GM21737 (cell line): ENCODE measurements around the gene MAGI1.

Source experiments
- ATAC-seq: cut with Tn5 transposase; IDR thresholded peaks from one replicate; pipeline ENCODE4 v1.9.1; 2021; ENCODE audit warnings: mild to moderate bottlenecking, moderate library complexity; ENCODE audit not compliant: unreplicated experiment

The MAGI1 gene

GRCh38 chr3:65854606-65855304 lies 184.0 kb downstream of the MAGI1 start:
- no peak for ATAC-seq

- no peak for ATAC-seq
Observed at GRCh38 chr3:65851827-65852226, 186.9 kb downstream of the MAGI1 start.

DNA sequence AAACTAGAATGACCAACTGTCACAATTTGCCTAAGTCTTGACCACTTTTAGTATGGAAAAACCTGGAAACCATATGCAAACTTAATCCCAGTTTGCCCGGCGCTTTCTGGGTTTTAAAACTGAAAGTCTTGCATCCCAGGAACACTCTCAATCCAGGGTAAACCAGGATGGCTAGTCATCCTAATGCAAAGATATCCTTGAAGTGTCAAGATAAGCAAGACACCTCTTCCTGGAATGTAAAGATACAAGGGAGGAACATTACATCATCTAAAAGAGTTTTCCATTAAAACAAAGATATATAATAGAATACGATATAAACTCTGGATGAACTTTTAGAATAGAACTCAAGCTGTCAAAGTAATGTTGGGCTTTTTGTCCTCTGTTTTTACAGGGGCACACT lies 188.5 kb downstream of the MAGI1 start:
- no peak for ATAC-seq

DNA sequence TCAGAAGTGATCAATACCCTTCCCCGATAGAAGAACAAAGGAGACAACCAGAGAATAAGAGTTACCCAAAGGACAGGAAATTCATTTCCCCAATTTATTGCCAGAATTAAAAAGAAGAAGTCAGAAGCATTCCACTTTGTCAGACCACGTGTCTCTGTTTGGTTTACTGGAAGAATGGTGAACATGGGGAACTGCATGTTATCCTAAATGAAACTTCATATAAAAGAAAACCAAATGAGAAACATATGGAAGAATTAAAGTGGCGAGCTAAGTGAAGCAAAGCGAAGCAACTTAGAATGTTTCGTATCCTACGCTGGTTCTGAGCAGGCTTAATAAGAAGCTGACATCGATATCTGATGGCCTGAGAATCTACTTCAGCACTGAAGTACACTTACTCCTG lies 190.7 kb downstream of the MAGI1 start:
- ATAC-seq: no peak

DNA sequence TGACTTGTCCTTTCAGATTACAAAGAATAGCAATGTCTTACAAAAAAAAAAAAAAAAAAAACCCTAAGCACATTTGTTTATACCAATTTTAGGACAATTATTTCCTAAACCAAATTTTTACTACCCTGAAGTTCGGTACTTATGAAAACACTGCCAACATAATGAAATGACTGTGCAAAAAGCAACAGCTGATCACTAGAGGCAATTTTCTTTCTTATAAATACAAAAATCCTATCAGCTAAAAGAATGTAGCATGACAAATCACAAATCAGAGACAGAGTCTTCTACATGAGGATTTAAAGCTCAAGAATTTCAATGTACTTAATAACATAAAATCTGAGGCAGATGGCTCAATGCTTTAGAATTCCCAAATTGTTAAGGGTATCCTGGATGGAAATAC lies 191.8 kb downstream of the MAGI1 start:
- ATAC-seq: no peak

GRCh38 chr3:65844370-65844769 lies 194.3 kb downstream of the MAGI1 start:
- ATAC-seq: no peak

- ATAC-seq: no peak
Observed at GRCh38 chr3:65843732-65844131, 195.0 kb downstream of the MAGI1 start.

DNA sequence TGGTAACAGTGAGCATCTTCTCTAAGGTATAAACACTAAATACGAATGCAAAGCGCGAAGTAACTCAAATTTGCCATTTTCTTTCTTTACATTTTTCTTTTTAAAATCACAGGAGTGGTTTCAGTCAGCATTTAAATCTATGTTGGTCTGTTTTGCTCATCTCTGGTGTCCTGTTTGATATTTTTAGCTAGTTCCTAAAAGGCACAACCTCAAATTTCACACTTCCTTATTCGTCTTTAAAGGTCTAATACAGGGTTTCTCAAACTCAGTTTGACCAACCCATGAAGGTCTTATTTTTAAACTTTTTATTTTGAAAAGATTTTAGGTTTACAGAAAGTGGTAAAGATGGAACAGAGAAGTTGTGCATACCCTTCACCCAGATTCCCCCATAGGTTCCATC lies 201.1 kb downstream of the MAGI1 start:
- ATAC-seq: no peak

DNA sequence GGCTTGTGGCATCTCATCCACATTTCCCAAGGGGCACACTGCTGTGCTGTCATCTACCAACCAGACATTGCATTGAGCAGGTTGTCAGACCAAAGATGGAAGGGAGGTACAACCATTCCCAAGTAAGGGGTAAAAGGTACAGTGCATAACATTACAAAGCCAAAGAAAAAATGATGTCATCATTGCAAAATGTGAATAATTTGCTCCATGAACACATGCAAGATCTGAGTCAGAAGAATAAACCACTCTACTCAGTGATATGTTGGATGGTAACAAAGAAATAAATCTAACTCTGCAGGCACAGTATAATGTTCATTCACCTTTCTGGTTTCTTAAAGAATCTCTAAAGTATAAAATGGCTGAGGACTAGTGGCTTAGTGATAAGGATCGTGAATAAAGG lies 202.7 kb downstream of the MAGI1 start:
- ATAC-seq: no peak

- no peak for ATAC-seq
Observed at GRCh38 chr3:65833761-65834505, 204.8 kb downstream of the MAGI1 start.

- no peak for ATAC-seq
Observed at GRCh38 chr3:65831733-65832425, 206.8 kb downstream of the MAGI1 start.

DNA sequence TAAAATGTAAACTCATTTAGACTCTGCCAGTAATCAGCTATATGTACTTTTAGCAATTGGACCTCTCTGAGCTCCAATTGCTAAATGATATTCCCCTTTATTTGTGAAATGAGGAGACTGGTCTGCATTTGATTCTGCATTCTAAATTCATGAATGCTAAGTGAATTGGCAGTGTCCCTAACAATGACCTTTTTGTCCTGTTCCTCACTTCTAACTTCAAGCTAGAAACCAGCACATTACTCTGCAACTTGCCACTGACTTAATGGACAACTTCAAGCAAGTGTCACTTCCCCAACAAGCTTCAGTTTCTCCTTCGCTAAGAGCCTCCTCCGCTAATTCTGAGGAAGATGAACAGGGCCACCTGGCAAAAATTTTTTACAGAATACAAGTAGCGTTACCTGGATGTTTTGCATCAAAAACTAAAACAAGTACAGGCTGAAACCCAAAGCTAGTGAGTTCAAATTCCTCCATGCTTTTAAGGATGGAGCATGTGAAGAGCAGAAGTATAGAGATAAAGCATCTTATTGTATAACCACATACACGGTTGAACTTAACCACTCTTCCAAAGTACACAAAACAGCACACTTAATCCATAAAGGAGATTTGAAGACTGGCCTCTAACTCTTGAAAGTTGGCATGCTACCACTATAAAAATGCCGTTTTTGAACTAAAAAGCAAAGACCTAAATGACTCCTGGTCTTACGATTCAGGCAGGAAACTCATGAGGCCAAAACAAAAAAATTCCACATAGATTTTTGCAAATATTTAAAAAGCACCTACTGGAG lies 207.6 kb downstream of the MAGI1 start:
- ATAC-seq: no peak

DNA sequence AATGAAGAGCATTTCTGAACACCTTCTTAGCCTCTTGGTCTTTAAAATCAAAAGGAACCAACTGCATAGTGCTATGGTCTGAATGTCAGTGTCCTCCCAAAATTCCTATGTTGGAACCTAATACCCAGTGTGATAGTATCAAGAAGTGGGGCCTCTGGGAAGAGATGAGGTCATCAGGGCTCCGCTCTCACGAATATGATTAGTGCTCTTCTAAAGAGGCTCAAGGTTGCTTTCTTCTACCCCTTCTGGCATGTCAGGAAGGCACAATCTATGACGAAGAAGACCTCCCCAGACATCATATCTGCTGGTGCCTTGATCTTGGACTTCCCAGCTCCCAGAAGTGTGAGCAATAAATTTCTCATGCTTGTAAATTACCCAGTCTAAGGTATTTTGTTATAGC lies 209.5 kb downstream of the MAGI1 start:
- no peak for ATAC-seq

DNA sequence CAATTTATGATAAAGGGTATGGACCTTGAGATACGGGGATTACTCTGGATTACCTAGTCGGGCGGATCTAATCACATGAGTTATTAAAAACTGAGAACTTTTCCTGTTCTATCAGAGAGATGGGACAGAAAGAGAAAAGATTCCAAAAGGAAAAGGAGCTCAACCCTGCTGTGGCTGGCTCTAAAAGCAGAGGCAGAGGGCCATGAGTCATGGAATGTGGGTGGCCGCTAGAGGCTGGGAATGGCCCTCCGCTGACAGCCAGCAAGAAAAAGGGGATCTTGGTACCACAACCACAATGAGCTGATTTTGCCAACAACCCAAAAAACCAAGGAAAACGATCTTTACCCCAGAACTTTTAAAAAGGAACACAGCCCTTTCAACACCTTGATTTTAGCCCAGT lies 210.0 kb downstream of the MAGI1 start:
- ATAC-seq: no peak

DNA sequence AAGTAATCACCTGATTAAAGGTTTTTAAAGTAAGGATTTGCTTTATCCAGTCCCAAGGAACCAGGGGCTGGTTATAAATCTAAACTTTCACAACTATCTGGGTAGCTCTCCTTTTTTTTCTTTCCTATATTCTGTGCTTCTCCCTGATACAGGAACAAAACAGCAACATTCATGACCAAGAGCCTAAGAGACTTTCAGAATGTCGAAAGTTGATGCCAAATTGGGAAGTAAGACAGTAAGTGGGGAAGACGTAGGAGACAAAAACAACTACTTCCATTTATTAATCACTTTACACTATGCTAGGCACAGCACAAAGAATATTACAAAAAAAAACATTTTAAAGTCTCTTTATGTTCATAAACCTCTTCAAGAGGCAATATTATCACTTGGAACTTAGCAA lies 211.6 kb downstream of the MAGI1 start:
- no peak for ATAC-seq

- no peak for ATAC-seq
Observed at GRCh38 chr3:65824166-65824565, 214.6 kb downstream of the MAGI1 start.

DNA sequence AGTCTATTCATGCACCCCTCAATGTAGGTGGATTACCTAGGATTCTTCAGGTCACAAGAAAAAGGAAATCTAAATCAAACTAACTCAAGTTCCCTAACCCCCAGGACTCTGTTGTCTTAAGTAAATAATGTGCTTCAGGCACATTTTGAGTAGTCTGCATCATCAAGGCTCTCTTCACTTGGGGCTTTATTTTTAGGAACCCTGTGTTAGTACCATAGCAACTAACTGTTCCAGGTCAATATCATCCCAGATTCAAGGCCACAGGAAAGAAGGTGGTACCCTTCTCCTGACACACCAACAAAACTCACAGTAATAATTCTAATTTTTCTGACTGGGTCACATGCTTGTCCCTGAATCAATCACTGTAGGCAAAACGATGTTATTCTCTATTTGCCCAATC lies 218.1 kb downstream of the MAGI1 start:
- no peak for ATAC-seq

DNA sequence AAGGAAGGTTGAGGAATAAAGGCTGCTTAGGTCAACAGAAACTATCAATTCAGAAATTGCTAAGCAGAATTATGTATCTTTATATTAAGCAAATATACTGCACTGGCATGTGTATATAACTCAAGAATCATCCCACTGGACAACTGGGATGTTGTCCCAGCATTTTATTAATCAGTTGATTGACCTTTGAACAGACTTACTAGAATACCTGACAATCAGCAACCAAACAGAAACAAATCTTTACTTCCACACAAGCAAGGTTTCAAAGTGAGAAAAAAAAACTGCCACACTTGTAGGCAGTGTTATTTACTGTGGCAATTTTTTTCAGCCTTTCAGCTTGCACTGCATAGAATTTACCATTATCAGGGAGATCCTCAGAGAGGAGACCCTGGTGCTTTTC lies 218.8 kb downstream of the MAGI1 start:
- ATAC-seq: no peak

- ATAC-seq: no peak
Observed at GRCh38 chr3:65817553-65818126, 221.1 kb downstream of the MAGI1 start.

DNA sequence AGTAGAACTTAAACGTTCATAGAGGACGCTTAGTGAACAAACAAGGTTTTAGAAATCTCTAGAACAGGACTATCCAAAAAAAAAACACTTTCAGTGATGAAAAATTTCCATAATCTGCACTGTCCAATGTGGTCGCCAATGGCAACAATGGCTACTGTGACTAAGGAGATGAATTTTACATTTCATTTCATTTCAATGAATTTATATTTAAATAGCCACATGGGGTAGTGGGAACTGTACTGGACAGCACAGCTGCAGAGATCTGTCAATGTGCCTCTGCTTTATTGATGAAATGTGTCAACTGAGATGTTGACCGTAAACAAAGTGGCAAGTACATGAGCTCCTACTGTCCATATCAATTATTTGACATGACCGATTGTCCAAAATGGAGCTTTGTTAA lies 222.5 kb downstream of the MAGI1 start:
- no peak for ATAC-seq
